GM21367 (cell line): ENCODE data around the gene SETD3.
"Not testable (repeated sequence)": the region's sequence is repeated elsewhere in the genome, so short reads cannot be mapped to it uniquely, and the experiment has no call there.

ENCODE experiments used
- ATAC-seq: cut with Tn5 transposase; IDR thresholded peaks from one replicate; pipeline ENCODE4 v1.9.1; 2021; ENCODE audit not compliant: unreplicated experiment

SETD3 gene

DNA sequence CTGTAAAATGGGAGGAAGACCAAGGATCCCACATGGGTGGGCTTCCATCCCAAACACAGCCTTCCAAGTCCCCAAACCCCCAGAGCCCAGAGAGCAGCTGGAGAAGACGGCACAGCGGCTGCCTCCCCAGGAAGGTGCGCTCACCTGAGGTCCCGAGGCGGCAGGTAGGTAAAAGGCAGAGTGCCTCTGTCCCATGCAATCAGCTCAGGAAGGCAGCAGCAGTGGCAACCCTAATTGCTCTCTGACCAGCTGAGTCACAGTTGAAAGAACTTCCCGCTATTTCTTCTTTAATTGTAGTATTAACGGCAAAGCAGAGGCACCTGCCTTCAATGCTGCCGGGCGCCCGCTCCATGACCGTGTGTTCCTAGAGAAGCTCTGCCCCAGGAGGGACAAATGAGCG lies 117.6 kb downstream of the SETD3 start:
- ATAC-seq, result no peak

DNA sequence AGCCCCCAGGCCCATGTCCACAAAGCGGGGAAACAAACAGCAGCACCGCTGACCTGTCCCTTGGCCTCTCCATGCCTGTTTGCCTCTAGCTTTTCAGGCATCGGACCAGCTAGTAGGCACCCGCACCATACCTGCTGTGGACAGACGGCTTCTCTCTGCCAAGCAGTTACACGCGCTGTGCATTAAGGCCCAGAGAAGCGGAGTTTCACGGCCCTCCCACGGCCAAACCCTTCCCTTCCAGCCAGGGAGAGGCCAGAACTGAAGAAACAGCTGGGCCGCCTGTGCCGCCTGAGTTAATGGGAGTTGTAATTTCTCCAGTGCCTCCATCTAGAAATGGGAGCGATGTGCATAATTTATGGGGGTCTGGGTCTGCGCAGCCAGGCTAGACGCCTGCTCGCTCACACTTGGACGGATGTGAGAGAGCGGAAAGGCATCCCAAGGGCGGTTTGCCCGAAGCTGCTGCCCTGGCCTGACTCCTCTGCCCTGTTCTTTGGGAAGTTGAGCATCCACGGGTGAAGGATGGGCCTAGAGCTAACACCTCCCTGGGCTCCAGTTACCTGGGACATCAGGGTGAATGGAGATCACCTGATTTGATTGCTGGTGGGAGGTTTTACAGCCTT lies 119.0 kb downstream of the SETD3 start:
- ATAC-seq, result no peak

DNA sequence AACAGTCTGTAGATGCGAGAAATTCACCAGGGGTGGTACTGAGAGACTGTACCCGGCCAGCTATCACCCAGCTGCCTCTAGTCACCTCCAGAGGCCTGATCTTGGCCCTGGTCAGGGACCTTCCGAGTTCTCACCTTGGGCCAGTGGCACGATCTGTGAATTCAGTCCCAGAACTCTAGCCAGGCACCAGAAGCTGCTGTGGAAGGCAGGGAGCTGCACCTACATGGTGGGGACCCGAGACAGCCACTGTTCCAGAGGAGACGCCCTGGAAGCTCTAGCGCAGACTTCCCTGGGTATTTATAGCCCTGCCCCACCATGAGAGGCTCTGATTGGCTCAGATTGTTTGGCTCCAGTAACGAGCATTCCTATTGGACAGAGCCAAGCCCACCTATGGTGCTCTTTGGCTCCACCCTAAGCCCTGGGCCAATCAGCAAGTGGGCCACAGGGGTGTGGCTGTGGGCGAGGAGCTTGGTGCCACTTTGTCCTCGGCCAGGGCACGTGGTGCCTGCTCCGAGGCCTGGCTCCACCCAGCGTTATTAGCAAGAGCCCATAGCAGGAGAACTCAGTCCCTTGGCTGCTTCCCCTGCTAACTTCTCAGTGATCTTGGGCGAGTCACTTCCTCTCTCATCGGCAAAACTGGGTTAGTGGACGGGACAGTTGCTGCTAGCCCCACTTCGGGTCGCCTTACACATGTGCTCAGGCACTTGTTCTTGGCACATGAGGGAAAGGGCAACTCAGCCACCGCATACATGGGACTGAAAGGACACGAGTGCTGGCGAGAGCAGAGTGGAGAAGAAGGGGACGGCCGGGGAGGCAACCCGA lies 119.7 kb downstream of the SETD3 start:
- ATAC-seq, result no peak

DNA sequence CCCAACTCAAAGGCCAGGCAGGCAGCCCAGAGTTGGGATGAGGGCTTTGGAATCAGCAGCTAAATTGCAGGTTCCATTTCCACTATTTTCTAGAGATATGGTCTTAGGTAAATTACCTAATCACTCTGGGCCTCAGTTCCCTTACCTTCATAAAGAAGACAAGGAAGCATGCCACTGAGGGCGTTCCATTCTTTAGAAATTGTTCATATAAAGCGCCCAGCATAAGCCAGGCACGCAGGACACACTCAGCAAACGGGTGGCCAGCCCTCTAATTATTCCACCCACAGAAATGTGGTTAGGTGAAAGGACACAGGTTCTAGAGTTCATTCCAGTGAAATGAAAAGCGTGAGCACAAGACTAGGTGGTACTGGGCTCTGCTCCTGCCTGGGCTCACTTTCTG lies 120.8 kb downstream of the SETD3 start:
- no peak for ATAC-seq

DNA sequence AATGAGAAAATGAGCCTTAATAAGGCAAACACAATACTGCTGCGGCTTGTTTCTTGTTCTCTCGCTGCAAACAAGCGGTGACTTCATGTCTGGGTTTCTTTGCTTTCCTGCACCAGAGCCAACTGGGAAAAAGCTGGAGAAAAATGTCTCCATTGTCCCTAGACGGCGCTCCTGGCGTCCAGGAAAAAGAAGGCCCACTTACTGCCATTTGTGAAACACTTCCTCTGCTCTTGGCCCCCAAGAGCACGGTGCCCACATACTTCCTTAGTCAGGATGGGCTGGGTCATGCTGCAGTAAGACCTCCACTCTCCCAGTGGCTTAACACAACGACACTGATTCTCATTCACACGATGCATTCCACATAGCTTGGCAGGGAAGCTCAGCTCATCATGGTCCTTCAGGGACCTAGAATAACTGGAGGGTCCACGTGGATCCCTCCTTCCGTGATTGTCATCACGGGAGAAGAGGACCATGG lies 122.7 kb downstream of the SETD3 start:
- ATAC-seq, result no peak

DNA sequence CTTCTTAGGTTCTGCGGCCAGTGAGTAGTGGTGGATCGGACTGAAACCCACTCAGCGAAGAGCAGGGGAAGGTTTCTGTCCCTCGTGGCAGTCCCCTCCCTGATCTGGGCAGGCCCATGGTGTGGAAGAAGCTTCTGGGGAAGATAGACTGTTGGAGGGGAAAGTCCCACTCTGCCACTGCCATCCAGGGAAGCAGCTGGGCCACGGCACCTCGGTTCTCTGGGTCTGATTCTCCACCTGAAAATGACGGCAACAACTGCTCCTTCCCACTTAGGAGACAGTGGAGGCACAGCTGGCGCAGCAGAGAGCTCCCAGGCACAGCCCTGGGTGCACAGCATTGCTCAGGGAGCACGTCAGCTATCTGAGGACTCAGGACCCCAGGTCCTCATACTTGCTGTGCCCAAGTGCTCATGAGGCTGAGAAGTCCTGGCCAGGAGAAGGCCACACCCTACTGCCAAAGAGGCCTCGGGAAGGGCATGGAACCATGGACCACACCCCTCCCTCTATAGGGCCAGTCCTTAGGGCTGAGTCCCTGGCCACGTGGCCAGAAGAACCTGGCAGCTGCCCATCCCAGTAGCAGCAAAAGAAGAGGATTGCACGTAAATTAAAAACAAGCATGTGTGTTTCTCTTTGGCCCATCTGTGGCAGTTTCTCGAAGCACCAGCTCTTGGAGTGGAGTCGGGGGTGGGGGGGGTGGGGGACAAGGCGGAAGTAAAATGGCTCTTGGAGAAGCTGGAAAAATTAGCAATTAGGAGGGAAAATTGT lies 123.3 kb downstream of the SETD3 start:
- no peak for ATAC-seq

DNA sequence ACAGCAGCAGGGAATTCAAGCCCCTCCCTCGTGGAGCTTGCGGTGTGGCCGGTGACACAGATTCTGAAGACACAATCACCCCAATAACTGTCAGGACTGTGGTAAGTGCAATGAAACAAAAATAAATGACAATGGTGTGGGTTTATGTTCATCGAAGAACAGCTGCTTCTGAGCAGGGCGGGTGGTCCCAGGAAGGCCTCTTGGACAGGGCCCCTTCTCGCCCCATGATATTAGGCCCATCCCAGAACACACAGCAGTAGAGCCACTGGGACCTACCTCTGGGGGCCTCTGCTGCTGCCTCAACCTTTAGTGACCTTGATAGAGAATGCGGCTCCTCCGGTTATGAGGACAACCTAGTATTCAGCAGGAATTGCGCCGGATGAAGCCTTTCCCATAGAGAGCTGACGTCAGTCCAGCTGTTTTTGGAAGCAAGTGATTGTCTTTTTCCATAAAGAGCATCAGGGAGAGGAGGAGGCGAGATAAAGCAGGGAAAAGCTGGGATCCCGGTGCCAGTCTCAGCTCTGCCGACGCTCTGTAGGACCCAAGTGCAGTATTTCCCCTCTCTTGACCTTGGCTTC lies 124.5 kb downstream of the SETD3 start:
- ATAC-seq, result no peak

DNA sequence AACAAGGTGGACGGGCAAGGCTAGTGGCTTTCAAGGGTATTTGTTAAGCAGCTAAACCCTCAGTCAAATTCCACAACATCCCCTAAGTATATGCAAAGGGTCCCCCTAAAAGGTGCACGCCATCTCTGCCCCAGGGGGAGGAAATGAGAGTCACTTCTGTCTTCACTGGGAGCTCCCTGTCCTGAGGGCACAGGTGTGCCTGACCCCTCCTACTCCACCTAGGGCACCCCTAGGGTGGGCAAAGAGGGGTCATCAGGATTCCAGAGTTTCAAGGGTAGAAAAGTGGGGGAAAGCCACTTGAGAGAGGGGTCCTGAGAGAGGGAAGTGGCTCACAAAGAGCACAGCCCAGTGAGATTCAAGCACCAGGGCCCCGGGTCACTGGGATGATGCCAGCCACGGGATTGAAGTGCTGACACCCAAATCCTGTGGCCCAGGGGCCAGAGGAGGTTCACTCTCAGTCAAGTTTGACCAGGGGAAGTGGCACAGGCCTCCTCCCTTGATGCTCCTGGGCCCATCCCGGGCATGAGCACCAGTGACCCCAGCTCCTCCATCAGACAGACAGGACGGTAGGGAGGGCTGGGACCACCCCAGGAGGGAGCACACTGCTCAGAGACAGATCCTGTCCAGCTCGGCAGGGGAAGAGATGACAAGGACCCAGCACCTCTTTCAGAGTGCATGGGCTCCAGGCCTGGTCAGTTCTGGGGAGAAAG lies 126.3 kb downstream of the SETD3 start:
- no peak for ATAC-seq

DNA sequence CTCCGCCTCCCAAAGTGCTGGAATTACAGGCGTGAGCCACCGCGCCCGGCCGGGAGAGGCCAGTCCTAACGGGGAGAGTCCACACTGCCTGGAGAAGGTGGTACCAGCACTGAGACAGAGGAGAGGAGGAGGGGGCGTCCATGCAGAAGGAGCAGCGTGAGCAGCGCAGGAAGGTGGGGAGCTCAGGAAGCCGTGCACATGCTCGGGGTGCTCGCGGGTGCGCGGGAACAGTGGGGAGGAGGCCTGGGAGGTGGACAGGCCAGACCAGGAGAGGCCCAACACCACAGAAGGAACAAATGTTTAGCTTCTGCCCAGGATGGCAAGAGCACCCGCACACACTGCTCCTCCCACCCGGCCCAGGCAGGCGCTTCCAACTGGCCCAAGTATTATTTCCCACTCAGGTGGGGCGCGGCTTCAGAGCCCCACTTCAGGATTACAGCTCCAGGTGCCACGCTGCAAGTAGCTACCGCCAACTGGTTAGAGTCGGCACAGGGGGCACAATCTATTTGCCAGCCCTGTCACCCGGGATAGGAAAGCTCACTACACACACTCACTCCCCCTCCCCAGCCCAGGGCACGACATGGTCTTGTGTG lies 127.9 kb downstream of the SETD3 start:
- ATAC-seq, result no peak

DNA sequence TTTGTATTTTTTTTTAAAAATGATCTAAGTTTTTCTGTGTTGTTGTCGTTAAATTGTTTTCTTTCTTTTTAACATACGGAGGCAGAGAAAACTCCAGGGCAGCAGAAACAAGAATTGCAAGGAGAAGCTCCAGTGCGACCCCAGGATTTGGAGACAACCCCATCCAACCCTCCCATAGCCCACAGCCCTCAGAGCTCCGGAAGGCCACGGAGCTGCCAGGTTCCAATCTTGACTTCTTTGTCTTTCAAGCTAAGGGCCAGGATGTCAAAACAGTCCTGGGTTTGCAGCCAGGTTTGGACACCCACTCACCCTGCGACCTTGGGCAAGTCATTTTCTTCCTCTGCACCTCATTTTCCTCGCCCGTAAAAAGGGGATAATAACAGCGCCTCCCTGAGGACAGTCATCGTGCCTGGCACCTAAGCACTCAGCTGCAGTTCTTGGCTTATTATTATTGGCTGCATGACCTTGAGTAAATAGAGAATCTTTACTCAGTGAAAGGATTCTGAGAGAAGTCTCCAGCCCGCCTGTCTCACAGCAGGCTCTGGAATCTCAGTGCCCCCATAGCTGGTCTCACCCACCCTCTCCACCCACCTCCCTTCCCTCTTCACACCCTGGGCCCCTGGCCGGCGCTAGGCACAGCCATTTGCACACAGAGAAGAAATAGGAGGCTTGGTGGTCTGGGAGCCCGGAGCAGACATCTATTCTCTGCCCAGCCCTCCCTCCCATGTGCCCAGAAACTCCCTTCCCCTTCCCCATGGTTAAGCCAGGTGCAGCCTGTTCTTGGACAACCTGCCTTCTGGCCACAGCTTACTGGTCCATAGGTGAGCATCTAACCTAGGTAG lies 129.3 kb downstream of the SETD3 start:
- ATAC-seq, result no peak

DNA sequence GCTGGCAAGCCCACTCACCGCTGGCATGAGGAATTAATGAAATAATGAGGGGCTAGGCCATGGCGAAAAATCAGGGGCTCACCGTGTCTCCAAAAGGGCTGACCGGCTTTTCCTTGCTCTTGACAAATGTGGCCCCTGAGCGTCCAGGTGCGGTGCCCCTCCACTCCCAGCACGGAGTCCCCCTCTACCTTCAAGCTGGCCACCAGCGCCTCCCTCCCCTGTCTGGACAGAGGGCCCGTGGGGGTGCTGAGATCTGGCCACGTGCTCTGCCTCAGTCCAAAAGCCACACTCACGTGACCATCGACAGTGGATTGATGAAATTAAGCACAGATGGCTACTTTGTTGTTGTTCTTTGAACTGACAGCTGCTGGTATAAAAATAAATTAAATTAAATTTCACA lies 129.9 kb downstream of the SETD3 start:
- no peak for ATAC-seq

DNA sequence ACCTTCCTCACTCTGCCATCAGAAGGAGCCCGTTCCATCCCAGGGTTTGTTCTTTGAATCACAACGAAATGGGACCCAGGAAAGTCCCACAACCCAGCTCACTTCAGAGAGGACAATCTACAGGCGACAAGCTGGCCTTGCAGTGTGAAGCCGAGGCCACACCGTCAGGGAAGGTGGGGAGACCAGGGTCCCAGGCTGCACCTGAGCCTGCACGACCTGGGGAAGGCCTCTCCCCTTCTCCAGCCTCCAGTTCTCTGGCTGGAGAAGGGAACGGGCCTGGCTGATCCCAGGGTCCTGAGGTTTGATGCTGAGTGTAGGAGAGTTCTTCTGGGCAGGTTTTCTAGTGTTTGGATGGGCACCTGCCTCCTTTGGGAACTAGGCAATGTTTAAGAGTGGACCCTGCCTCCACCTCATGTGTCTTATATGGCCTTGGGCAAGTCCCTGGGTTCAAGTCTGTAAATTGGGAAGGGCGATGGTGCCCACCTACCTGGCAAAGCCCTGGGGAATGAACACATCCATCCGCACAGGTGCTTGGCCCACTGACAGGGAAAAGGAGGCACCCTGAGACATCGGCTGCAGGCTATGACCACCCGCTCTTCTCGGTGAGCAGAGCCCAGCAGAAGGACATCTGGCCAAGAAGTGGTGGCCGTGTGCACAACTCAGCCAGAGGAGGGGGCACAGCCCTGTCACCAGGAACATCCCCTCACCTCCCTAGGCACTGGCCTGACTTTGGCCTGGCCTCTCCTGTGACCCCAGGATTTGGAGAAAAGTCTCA lies 130.8 kb downstream of the SETD3 start:
- no peak for ATAC-seq

DNA sequence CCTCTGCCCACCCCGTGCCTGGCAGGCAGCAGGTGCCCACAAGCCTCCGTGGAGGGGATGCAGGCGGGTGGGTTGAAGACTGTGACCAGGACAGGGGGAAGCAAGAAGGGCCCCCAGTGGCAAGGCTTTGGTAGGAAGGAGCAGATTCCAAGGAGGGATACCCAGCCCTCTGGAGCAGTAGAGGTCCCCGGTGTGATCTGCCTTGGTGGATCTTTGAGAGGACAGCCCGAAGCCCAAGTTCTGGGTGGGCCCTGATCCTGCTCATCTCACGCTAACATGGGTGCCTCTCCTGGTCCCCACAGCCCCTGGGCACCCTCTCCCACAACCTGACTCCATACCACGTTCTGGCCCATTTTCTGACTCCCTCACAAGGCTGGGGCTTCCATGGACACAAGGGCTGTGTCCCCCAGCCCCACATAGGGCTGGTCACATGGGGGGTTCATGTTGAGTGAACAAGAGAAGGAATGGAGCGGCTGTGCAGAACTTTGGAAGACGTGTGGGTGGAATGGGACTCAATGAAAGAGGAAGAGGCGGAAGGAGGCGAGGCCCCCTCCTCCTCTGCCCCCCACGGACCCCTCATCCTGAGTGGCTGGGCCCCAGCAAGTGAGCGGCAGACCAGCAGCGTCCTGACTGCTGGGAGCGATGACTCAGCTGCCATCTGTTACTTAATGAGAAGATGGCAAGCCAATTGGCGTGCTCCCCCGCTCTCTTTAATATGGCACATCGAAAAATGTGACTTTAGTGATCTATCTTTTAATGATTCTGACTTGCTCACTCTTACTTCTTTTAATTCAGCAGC lies 131.6 kb downstream of the SETD3 start:
- ATAC-seq, result no peak

DNA sequence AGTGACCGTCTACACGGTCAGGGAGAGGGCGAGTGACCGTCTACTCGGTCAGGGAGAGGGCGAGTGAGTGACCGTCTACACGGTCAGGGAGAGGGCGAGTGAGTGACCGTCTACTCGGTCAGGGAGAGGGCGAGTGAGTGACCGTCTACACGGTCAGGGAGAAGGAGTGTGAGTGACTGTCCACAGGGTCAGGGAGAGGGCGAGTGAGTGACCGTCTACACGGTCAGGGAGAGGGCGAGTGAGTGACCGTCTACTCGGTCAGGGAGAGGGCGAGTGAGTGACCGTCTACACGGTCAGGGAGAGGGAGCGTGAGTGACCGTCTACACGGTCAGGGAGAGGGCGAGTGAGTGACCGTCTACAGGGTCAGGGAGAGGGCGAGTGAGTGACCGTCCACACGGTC lies 132.4 kb downstream of the SETD3 start:
- ATAC-seq, result not testable (repeated sequence)
